GM12801 (cell line): ENCODE measurements around the gene SH3GL3.

Source experiments
- TF ChIP-seq, protein P1 (sequence below): IDR thresholded peaks from one replicate; pipeline ENCODE4 v1.5.1; 2011; ENCODE audit warnings: control low read depth; ENCODE audit not compliant: insufficient read length; ENCODE audit errors: extremely low read depth

The SH3GL3 gene

DNA sequence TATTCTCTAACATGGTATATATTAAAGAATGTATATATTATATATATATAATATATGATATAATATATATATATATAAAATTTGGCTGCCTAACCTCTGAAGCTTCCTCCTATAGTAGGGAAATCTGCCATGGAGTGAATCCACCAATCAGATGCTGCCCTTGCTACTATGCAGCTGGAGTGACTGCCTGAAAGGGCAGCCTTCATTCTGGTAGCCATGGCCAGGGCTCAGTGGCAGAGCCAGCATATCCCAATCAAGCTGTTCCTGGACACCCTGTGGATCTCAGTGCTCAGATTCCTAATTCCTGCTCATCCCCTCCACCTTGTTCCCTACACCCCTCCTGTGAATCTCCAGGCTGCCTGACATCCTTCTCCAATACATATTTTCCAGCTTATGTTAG, 2.2 kb upstream of the SH3GL3 start:
- TF ChIP-seq, protein P1, sequence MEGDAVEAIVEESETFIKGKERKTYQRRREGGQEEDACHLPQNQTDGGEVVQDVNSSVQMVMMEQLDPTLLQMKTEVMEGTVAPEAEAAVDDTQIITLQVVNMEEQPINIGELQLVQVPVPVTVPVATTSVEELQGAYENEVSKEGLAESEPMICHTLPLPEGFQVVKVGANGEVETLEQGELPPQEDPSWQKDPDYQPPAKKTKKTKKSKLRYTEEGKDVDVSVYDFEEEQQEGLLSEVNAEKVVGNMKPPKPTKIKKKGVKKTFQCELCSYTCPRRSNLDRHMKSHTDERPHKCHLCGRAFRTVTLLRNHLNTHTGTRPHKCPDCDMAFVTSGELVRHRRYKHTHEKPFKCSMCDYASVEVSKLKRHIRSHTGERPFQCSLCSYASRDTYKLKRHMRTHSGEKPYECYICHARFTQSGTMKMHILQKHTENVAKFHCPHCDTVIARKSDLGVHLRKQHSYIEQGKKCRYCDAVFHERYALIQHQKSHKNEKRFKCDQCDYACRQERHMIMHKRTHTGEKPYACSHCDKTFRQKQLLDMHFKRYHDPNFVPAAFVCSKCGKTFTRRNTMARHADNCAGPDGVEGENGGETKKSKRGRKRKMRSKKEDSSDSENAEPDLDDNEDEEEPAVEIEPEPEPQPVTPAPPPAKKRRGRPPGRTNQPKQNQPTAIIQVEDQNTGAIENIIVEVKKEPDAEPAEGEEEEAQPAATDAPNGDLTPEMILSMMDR: no peak

DNA sequence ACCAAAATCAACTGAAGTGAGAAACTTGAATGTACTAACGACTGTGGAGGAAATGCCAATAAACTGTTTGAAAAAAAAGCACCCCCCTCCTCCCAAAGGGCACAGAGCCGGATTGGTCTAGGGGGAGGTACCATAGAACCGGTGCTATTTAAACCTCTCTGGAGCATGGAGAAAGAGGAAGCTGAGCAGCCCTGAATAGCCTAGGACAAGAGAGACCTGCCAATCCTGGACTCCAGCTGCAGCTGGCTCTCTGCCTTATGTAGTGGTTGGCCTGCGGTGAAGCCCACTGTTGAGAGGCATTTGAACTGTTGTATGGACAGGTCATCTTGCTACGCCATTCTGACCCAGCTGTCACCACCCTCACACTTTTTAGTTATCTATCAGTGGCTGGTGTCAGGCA, 1.5 kb upstream of the SH3GL3 start:
- TF ChIP-seq, protein P1: no peak

DNA sequence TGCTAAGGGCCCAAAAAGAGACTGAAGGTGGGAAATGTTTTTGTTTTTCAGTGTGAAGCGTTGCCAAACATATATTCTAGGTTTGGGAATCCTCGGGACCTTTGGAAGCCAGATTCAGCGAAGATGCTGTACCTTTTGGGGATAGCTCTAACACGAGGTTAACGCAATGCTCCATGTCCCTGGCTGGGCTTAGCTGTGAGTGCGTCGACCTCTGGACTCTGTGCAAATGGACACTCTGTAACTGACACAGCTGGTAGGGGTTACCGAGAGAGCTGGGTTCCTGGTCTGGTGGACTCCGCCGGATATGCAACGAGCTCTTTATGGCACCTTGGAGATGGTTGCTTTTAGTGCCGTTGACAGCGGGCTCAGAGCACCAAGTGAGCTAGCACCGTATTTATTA, 724 bp upstream of the SH3GL3 start:
- TF ChIP-seq, protein P1: no peak

DNA sequence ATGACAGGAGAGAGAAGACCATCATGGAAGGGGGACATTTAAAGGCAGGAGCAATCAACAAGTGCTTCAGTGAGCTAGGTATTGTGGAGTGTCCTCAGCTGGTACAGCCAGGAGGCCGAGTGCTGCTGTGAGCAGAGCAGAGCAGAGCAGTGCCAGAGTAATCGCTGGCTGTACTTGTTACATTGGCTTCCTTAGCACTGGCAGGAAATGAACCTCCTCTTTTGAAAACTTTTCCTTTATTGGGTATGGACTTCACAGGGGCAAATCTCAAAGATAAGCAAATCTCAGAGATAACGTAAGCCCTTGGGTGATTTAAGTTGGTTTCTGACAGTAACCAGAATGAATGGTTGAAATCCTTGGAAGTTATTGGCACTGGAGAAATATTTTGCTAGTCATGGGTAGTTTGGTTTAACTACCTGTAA, 2.1 kb downstream of the SH3GL3 start:
- TF ChIP-seq, protein P1: no peak

DNA sequence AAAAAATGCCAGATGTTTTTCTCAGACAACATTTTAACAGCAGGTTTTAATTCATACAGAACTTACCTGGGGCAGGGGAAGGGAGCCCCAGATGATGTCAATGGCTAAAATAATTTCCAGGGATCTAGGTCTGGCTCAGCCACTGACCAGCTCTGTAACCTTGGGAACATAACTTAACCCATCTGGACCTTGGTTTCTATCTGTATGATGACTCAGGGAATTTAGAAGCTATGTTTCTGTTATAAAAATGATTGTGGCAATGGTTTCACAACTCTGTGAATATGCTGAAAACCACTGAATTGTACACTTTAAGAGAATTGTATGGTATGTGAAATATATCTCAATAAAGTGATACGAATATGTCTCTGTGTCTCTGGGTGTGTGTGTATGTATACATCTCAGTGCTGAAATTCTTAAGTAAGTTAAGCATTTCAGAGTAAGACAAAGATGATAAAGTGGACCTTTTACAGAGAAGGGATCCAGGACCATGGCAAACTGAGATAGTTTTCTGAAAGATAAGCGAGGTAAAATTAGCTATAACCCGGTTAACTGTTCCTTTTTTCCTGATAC, 2.9 kb downstream of the SH3GL3 start:
- TF ChIP-seq, protein P1: no peak

DNA sequence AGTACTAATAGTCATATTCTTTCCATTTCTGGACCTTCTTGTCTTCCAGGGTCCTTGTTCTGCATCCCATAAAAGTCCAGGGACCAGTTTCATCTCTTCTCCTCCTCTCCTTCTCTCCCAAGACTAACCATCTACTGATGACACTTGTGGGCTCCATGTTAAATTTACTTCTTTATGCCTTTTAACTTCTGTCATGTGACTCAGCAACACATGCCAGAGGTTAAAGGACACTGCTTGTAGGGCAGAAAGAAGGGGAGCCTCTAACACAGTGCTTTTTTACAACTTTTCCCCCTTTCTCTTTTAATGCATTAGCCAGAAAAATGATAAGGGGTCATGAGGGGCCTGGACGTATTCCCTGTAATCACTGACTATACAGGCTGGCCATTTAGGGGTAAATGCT, 10.0 kb downstream of the SH3GL3 start:
- TF ChIP-seq, protein P1: no peak

DNA sequence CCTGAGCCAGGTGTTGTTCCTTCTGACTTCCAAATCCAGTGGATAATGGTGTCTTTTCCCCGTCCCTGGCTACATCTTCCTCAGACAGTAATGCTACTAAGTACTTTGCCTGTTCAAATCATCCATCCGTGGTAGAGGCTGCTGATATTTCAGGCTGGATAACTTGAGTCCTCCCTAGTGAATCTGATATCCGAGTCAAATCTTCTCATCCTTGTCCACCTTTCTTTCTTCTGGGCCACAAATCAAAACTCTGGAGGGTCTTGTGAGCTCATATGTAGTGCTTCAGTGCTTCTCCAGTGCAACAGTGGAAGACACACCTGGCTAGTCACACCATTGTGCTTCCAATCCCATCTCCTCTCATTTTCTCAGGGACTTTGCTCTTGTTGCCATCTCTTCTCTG, 11.2 kb downstream of the SH3GL3 start:
- TF ChIP-seq, protein P1: no peak
